ENCODE measurements around the gene COL4A2. TPM values are rescaled to one million over a fixed set of nuclear protein-coding genes. Genes with fewer than 3 reads are reported as not detected.

Gene COL4A2
- total RNA-seq, 1 donor from 2014 or later, result 159 TPM

DNA sequence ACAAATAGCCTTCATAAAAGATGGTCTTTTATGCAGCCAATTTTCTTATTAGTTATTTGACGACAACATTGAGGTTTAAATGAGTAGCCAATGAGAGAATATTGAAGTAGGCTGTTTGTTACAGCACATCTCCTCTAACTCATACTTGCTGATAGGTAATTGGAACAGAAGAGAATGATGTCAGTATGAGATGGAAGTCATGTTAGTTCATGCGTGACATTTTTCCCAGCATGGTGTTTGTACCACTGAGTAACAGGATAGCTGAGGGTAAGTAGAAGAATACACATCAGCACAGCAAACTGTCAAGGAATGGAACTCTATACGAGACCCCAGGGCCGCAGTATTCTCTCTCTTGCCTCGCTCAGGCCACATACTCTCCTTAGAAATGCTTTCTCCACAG is 37.2 kb downstream of the COL4A2 start:
- peaks cover 2% of the 10 kb centered on the region for H3K9me3 Mint-ChIP-seq
- TF ChIP-seq CTCF (conservative IDR thresholded peaks at IDR 0.05), result no peak
- DNase-seq (ENCODE audit: low read depth, low spot score), result no peak

GRCh38 chr13:110345266-110345665 is 38.2 kb downstream of the COL4A2 start:
- no peak for TF ChIP-seq CTCF (conservative IDR thresholded peaks at IDR 0.05)
- peaks cover 38% of the 10 kb centered on the region for H3K4me1 Mint-ChIP-seq
- H3K27ac Mint-ChIP-seq (ENCODE audit: unreplicated experiment), result no peak overlapping the region

More for the DNA sequence above, 37.2 kb downstream of the COL4A2 start:
- H3K36me3 Mint-ChIP-seq (ENCODE audit: low read depth), result peaks cover 9% of the 10 kb centered on the region
- no peaks in the 10 kb centered on the region for H3K27me3 Mint-ChIP-seq (ENCODE audit: low read depth)
- no peak overlapping the region for H3K4me3 Mint-ChIP-seq
- peaks cover 38% of the 10 kb centered on the region for H3K4me1 Mint-ChIP-seq
- no peak overlapping the region for H3K27ac Mint-ChIP-seq (ENCODE audit: unreplicated experiment)

GRCh38 chr13:110345701-110346100 is 38.6 kb downstream of the COL4A2 start:
- Mint-ChIP-seq H3K27ac (ENCODE audit: unreplicated experiment) (no peak overlapping the region), H3K4me3 (no peak overlapping the region), H3K27me3 (ENCODE audit: low read depth) (no peaks in the 10 kb centered on the region), H3K9me3 (peaks cover 2% of the 10 kb centered on the region), H3K36me3 (ENCODE audit: low read depth) (peaks cover 9% of the 10 kb centered on the region), H3K4me1 (peaks cover 36% of the 10 kb centered on the region)
- no peak for TF ChIP-seq CTCF (conservative IDR thresholded peaks at IDR 0.05)
- no peak for DNase-seq (ENCODE audit: low read depth, low spot score)

More at GRCh38 chr13:110345266-110345665, 38.2 kb downstream of the COL4A2 start:
- Mint-ChIP-seq H3K9me3 (peaks cover 2% of the 10 kb centered on the region), H3K4me3 (no peak overlapping the region), H3K36me3 (ENCODE audit: low read depth) (peaks cover 9% of the 10 kb centered on the region), H3K27me3 (ENCODE audit: low read depth) (no peaks in the 10 kb centered on the region)
- DNase-seq (ENCODE audit: low read depth, low spot score), result no peak

DNA sequence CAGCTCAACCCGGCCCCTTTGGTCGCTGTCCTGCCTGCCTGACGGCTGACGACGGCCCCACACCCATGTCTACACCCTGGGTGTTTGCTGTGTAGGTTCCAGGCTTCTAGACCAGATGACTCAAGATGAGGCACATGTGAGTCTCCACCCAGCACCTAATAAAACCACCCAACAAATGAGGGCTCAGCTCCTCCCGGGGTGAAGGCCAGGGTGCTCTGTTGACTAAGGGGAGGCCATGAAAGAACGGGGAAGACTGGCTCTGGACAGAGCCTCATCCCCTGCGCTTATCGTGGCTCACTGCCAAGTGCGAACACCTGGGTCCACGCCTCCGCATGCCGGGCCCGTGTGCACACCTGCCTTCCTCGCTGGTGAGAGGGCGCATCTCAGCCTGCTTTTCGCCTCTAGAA is 39.6 kb downstream of the COL4A2 start:
- no peak for TF ChIP-seq CTCF (conservative IDR thresholded peaks at IDR 0.05)
- no peak for DNase-seq (ENCODE audit: low read depth, low spot score)
- peaks cover 29% of the 10 kb centered on the region for H3K4me1 Mint-ChIP-seq
- H3K27me3 Mint-ChIP-seq (ENCODE audit: low read depth), result no peaks in the 10 kb centered on the region
- no peak overlapping the region for H3K27ac Mint-ChIP-seq (ENCODE audit: unreplicated experiment)
- H3K36me3 Mint-ChIP-seq (ENCODE audit: low read depth), result peaks cover 9% of the 10 kb centered on the region
- H3K9me3 Mint-ChIP-seq, result peaks cover 2% of the 10 kb centered on the region
- no peak overlapping the region for H3K4me3 Mint-ChIP-seq

DNA sequence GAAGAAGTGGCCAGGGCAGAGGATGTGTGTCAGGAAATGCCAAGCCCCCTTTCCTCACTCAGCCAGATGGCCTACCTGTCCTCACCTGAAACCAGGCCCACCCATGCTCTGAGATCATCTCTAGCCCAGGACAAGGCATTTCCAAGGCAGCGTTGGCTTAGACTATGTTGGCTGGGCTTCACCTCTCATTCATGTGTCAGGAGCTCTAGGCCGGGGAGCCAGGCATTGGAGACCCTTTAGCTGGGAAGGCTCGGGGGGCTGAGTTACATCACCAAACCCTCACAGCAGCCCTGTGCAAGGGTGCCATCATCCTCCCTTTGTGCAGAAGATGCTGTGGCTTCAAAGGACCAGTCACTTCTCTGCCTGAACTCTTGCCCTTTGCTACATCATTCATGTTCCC is 40.0 kb downstream of the COL4A2 start:
- TF ChIP-seq CTCF (conservative IDR thresholded peaks at IDR 0.05), result no peak
- H3K4me1 Mint-ChIP-seq, result peaks cover 25% of the 10 kb centered on the region

More for the DNA sequence above, 40.0 kb downstream of the COL4A2 start:
- Mint-ChIP-seq H3K9me3 (peaks cover 2% of the 10 kb centered on the region), H3K4me3 (no peak overlapping the region), H3K36me3 (ENCODE audit: low read depth) (peaks cover 9% of the 10 kb centered on the region), H3K27ac (ENCODE audit: unreplicated experiment) (no peak overlapping the region), H3K27me3 (ENCODE audit: low read depth) (no peaks in the 10 kb centered on the region)
- no peak for DNase-seq (ENCODE audit: low read depth, low spot score)

Data from neural crest cell (in vitro differentiated cells).